Lower lobe of right lung (tissue), 2 donors: ENCODE measurements around the gene PTS. TPM values are rescaled to one million over a fixed set of nuclear protein-coding genes. Genes with fewer than 3 reads are reported as not detected.

Experiments
- ATAC-seq, 2 donors: fragments of 200-7000 bp; cut with Tn5 transposase; one replicate each; pipeline ENCODE4 v1.9.1; 2020 to 2022; ENCODE audit warnings: mild to moderate bottlenecking in 2 of 2, moderate library complexity in 2 of 2
- DNase-seq: peaks from one replicate; pipeline ENCODE4 v3.0.0-alpha.2; 2020
- H3K27ac ChIP-seq: fragments of 200-600 bp; one replicate; pipeline ENCODE4 v1.8.0; 2022
- H3K27me3 ChIP-seq: fragments of 200-600 bp; one replicate; pipeline ENCODE4 v1.8.0; 2022; ENCODE audit warnings: low read depth
- H3K36me3 ChIP-seq: fragments of 200-600 bp; one replicate; pipeline ENCODE4 v1.8.0; 2022; ENCODE audit warnings: mild to moderate bottlenecking
- H3K4me1 ChIP-seq: fragments of 200-600 bp; one replicate; pipeline ENCODE4 v1.8.0; 2022
- H3K4me3 ChIP-seq: fragments of 200-600 bp; one replicate; pipeline ENCODE4 v1.8.0; 2022; ENCODE audit warnings: mild to moderate bottlenecking
- H3K9me3 ChIP-seq: fragments of 200-600 bp; one replicate; pipeline ENCODE4 v1.8.0; 2022
- CTCF ChIP-seq: fragments of 200-600 bp; IDR thresholded peaks from one replicate; pipeline ENCODE4 v1.8.0; 2022; ENCODE audit warnings: antibody characterized with exemption, mild to moderate bottlenecking
- intact Hi-C: fragments of 100-400 bp; cut with DNase I; formaldehyde crosslinking; loops from one replicate; pipeline ENCODE4 v1.11.0; 2022
- total RNA-seq: library from RNA; stranded (reverse); fragmentation: NEBNext Ultra II Directional; extraction: Animal tissue kit (Norgen Biotek cat#: 25700); gene quantifications from one replicate; pipeline ENCODE4 v1.2.1, GENCODE V29; 2021
- donor health status: DM: no; HTN: yes; CAD: no; lungs with severe emphysema.

The PTS gene
- total RNA-seq, 1 donor from 2014 or later: 22.8 TPM

- Histone ChIP-seq H3K27ac (peak overlapping the region; percentile 25), H3K9me3 (no peaks in the 10 kb centered on the region), H3K27me3 (no peaks in the 10 kb centered on the region), H3K4me3 (no peak overlapping the region), H3K36me3 (no peaks in the 10 kb centered on the region), H3K4me1 (peaks cover 12% of the 10 kb centered on the region)
- DNase-seq (no peak), ATAC-seq (no peak)
- TF ChIP-seq CTCF: no peak
- intact Hi-C loops: no loop called here
Observed at GRCh38 chr11:112222303-112222702, 3.9 kb upstream of the PTS start.

- no peak overlapping the region for H3K27ac ChIP-seq
- ATAC-seq: no peak
Observed at GRCh38 chr11:112223121-112223520, 3.1 kb upstream of the PTS start.

GRCh38 chr11:112223754-112224532 is 2.3 kb upstream of the PTS start:
- intact Hi-C loops: no loop called here
- no peak for ATAC-seq

More at GRCh38 chr11:112223121-112223520, 3.1 kb upstream of the PTS start:
- no peaks in the 10 kb centered on the region for H3K9me3 ChIP-seq
- H3K4me3 ChIP-seq: no peak overlapping the region
- no peak for TF ChIP-seq CTCF
- peaks cover 21% of the 10 kb centered on the region for H3K4me1 ChIP-seq
- no peaks in the 10 kb centered on the region for H3K27me3 ChIP-seq
- H3K36me3 ChIP-seq: no peaks in the 10 kb centered on the region
- intact Hi-C loops: no loop called here
- no peak for DNase-seq

GRCh38 chr11:112225753-112226061 is 521 bp upstream of the PTS start:
- DNase-seq (no peak), ATAC-seq (no peak)
- Histone ChIP-seq H3K36me3 (peaks cover 22% of the 10 kb centered on the region), H3K9me3 (no peaks in the 10 kb centered on the region), H3K27ac (peak overlapping the region; percentile 99), H3K27me3 (no peaks in the 10 kb centered on the region), H3K4me3 (peak overlapping the region; percentile 69), H3K4me1 (peaks cover 19% of the 10 kb centered on the region)
- no peak for TF ChIP-seq CTCF
- intact Hi-C loops: no loop called here

More at GRCh38 chr11:112223754-112224532, 2.3 kb upstream of the PTS start:
- DNase-seq: no peak
- Histone ChIP-seq H3K4me3 (no peak overlapping the region), H3K27ac (no peak overlapping the region), H3K36me3 (peaks cover 5% of the 10 kb centered on the region), H3K9me3 (no peaks in the 10 kb centered on the region), H3K27me3 (no peaks in the 10 kb centered on the region), H3K4me1 (peaks cover 22% of the 10 kb centered on the region)
- no peak for TF ChIP-seq CTCF

- no peaks in the 10 kb centered on the region for H3K27me3 ChIP-seq
- ATAC-seq: peak; percentile 69 to 72
- peaks cover 30% of the 10 kb centered on the region for H3K36me3 ChIP-seq
- TF ChIP-seq CTCF: no peak
- DNase-seq: no peak
- no peaks in the 10 kb centered on the region for H3K9me3 ChIP-seq
- intact Hi-C loops: no loop called here
- peak overlapping the region; percentile 99 for H3K27ac ChIP-seq
- peak overlapping the region; percentile 69 for H3K4me3 ChIP-seq
- H3K4me1 ChIP-seq: peaks cover 11% of the 10 kb centered on the region
Observed at GRCh38 chr11:112226831-112227401, 688 bp downstream of the PTS start.
